T-helper 17 cell (primary cell): ENCODE results near the gene ATP2A3. TPM values are rescaled to one million over a fixed set of nuclear protein-coding genes. Genes with fewer than 3 reads are reported as not detected.

Experiments used
- ATAC-seq: fragments of 150-1000 bp; cut with Tn5 transposase; 2 replicates; pipeline ENCODE4 v1.10.0; 2021; ENCODE audit warnings: mild to moderate bottlenecking, moderate library complexity
- DNase-seq, 3 donors: peaks; one replicate each; pipeline versions ENCODE4 v3.0.0 to v3.0.0-alpha.2; 2020 to 2021
- H3K9me3 ChIP-seq: one replicate; pipeline ENCODE4 v1.7.0; 2013; ENCODE audit warnings: low read length, mild to moderate bottlenecking; ENCODE audit not compliant: control insufficient read depth, poor library complexity, severe bottlenecking
- H3K27ac Mint-ChIP-seq: one replicate; pipeline ENCODE4 v1.8.0; 2022; ENCODE audit warnings: mild to moderate bottlenecking, moderate library complexity, mixed read lengths
- H3K27me3 Mint-ChIP-seq: one replicate; pipeline ENCODE4 v1.8.0; 2022; ENCODE audit warnings: mixed read lengths
- H3K36me3 Mint-ChIP-seq: one replicate; pipeline ENCODE4 v1.8.0; 2022; ENCODE audit warnings: low read depth, mixed read lengths
- H3K4me1 Mint-ChIP-seq: one replicate; pipeline ENCODE4 v1.8.0; 2022; ENCODE audit warnings: mild to moderate bottlenecking, mixed read lengths
- H3K4me3 Mint-ChIP-seq: one replicate; pipeline ENCODE4 v1.8.0; 2022; ENCODE audit warnings: mild to moderate bottlenecking, moderate library complexity, mixed read lengths
- total RNA-seq, 4 donors: library from RNA in 2 of 4; stranded (reverse) in 2 of 4; gene quantifications; one replicate each; pipeline ENCODE4 v1.2.3 and lab custom pipeline; 2022 to 2026

ATP2A3 gene
- total RNA-seq, 2 donors from 2014 or later, result 279 to 298 TPM

GRCh38 chr17:3935825-3936355 lies 28.3 kb downstream of the ATP2A3 start:
- Mint-ChIP-seq H3K4me1 (peaks cover 15% of the 10 kb centered on the region), H3K36me3 (peaks cover 12% of the 10 kb centered on the region), H3K27ac (no peak overlapping the region), H3K27me3 (no peaks in the 10 kb centered on the region), H3K4me3 (no peak overlapping the region)
- H3K9me3 ChIP-seq, result no peaks in the 10 kb centered on the region
- no peak for ATAC-seq
- DNase-seq, result no peak

- no peak overlapping the region for H3K4me3 Mint-ChIP-seq
- no peak for DNase-seq
- ATAC-seq, result peak; percentile 59
Measured at GRCh38 chr17:3935140-3935542, 29.1 kb downstream of the ATP2A3 start.

GRCh38 chr17:3929764-3930163 lies 34.5 kb downstream of the ATP2A3 start:
- Mint-ChIP-seq H3K4me1 (peaks cover 7% of the 10 kb centered on the region), H3K27ac (no peak overlapping the region)
- DNase-seq, result no peak

More at GRCh38 chr17:3935140-3935542, 29.1 kb downstream of the ATP2A3 start:
- H3K9me3 ChIP-seq, result no peaks in the 10 kb centered on the region
- Mint-ChIP-seq H3K27ac (no peak overlapping the region), H3K36me3 (peaks cover 12% of the 10 kb centered on the region), H3K27me3 (no peaks in the 10 kb centered on the region), H3K4me1 (peaks cover 15% of the 10 kb centered on the region)

GRCh38 chr17:3929181-3929580 lies 35.1 kb downstream of the ATP2A3 start:
- ATAC-seq (no peak), DNase-seq (no peak)
- no peaks in the 10 kb centered on the region for H3K9me3 ChIP-seq
- H3K36me3 Mint-ChIP-seq, result peaks cover 4% of the 10 kb centered on the region
- peaks cover 7% of the 10 kb centered on the region for H3K4me1 Mint-ChIP-seq
- no peak overlapping the region for H3K27ac Mint-ChIP-seq
- no peak overlapping the region for H3K4me3 Mint-ChIP-seq
- no peaks in the 10 kb centered on the region for H3K27me3 Mint-ChIP-seq

More at GRCh38 chr17:3929764-3930163, 34.5 kb downstream of the ATP2A3 start:
- no peak overlapping the region for H3K4me3 Mint-ChIP-seq
- ATAC-seq, result no peak
- peaks cover 4% of the 10 kb centered on the region for H3K36me3 Mint-ChIP-seq
- no peaks in the 10 kb centered on the region for H3K27me3 Mint-ChIP-seq
- no peaks in the 10 kb centered on the region for H3K9me3 ChIP-seq

- Mint-ChIP-seq H3K27ac (no peak overlapping the region), H3K4me3 (no peak overlapping the region), H3K27me3 (no peaks in the 10 kb centered on the region), H3K4me1 (peaks cover 7% of the 10 kb centered on the region), H3K36me3 (peaks cover 4% of the 10 kb centered on the region)
- H3K9me3 ChIP-seq, result no peaks in the 10 kb centered on the region
- DNase-seq (no peak), ATAC-seq (no peak)
Measured at GRCh38 chr17:3928406-3928805, 35.8 kb downstream of the ATP2A3 start.

- Mint-ChIP-seq H3K27me3 (no peaks in the 10 kb centered on the region), H3K27ac (no peak overlapping the region), H3K36me3 (peaks cover 4% of the 10 kb centered on the region), H3K4me3 (no peak overlapping the region), H3K4me1 (peaks cover 9% of the 10 kb centered on the region)
- ATAC-seq, result no peak
- no peak for DNase-seq
- H3K9me3 ChIP-seq, result no peaks in the 10 kb centered on the region
Measured at GRCh38 chr17:3927628-3928340, 36.5 kb downstream of the ATP2A3 start.

GRCh38 chr17:3926860-3927627 lies 37.2 kb downstream of the ATP2A3 start:
- H3K36me3 Mint-ChIP-seq, result peaks cover 4% of the 10 kb centered on the region

GRCh38 chr17:3925684-3926485 lies 38.4 kb downstream of the ATP2A3 start:
- H3K36me3 Mint-ChIP-seq, result peaks cover 4% of the 10 kb centered on the region
- no peak for DNase-seq
- H3K4me3 Mint-ChIP-seq, result no peak overlapping the region
- H3K27ac Mint-ChIP-seq, result peak overlapping the region; percentile 85
- H3K9me3 ChIP-seq, result no peaks in the 10 kb centered on the region
- H3K4me1 Mint-ChIP-seq, result peaks cover 12% of the 10 kb centered on the region
- H3K27me3 Mint-ChIP-seq, result no peaks in the 10 kb centered on the region
- ATAC-seq, result no peak

More at GRCh38 chr17:3926860-3927627, 37.2 kb downstream of the ATP2A3 start:
- Mint-ChIP-seq H3K27me3 (no peaks in the 10 kb centered on the region), H3K27ac (peak overlapping the region; percentile 68), H3K4me1 (peaks cover 12% of the 10 kb centered on the region), H3K4me3 (no peak overlapping the region)
- ATAC-seq (no peak), DNase-seq (no peak)
- H3K9me3 ChIP-seq, result no peaks in the 10 kb centered on the region

GRCh38 chr17:3924512-3925350 lies 39.5 kb downstream of the ATP2A3 start:
- DNase-seq, result no peak

GRCh38 chr17:3923466-3924190 lies 40.6 kb downstream of the ATP2A3 start:
- DNase-seq (no peak), ATAC-seq (no peak)
- Mint-ChIP-seq H3K4me1 (peaks cover 12% of the 10 kb centered on the region), H3K36me3 (peaks cover 4% of the 10 kb centered on the region), H3K4me3 (no peak overlapping the region), H3K27me3 (no peaks in the 10 kb centered on the region), H3K27ac (no peak overlapping the region)
- H3K9me3 ChIP-seq, result no peaks in the 10 kb centered on the region

More at GRCh38 chr17:3924512-3925350, 39.5 kb downstream of the ATP2A3 start:
- Mint-ChIP-seq H3K27ac (no peak overlapping the region), H3K27me3 (no peaks in the 10 kb centered on the region), H3K4me3 (no peak overlapping the region), H3K36me3 (peaks cover 4% of the 10 kb centered on the region), H3K4me1 (peaks cover 12% of the 10 kb centered on the region)
- no peaks in the 10 kb centered on the region for H3K9me3 ChIP-seq
- no peak for ATAC-seq

- peak overlapping the region; percentile 73 for H3K27ac Mint-ChIP-seq
- H3K9me3 ChIP-seq, result no peaks in the 10 kb centered on the region
- H3K4me1 Mint-ChIP-seq, result peaks cover 10% of the 10 kb centered on the region
- no peak overlapping the region for H3K4me3 Mint-ChIP-seq
- ATAC-seq (no peak), DNase-seq (no peak)
- H3K27me3 Mint-ChIP-seq, result no peaks in the 10 kb centered on the region
- H3K36me3 Mint-ChIP-seq, result peaks cover 4% of the 10 kb centered on the region
Measured at GRCh38 chr17:3922765-3923164, 41.5 kb downstream of the ATP2A3 start.
